ENCODE results near the gene COMMD7.
"Not testable (repeated sequence)": the region's sequence is repeated elsewhere in the genome, so short reads cannot be mapped to it uniquely, and the experiment has no call there.

COMMD7 gene

GRCh38 chr20:32727683-32728082, 15.6 kb downstream of the COMMD7 start:
- no peak for DNase-seq

GRCh38 chr20:32718749-32719348, 24.4 kb downstream of the COMMD7 start:
- DNase-seq = no peak

GRCh38 chr20:32711346-32711745, 31.9 kb downstream of the COMMD7 start:
- no peak for DNase-seq

- no peak for DNase-seq
Measured at GRCh38 chr20:32709632-32710121, 33.6 kb downstream of the COMMD7 start.

- not testable (repeated sequence) for DNase-seq
Measured at GRCh38 chr20:32709029-32709631, 34.1 kb downstream of the COMMD7 start.

- no peak for DNase-seq
Measured at GRCh38 chr20:32707691-32708581, 35.3 kb downstream of the COMMD7 start.

- no peak for DNase-seq
Measured at GRCh38 chr20:32706486-32706885, 36.8 kb downstream of the COMMD7 start.

- DNase-seq = no peak
Measured at GRCh38 chr20:32702706-32703425, 40.4 kb downstream of the COMMD7 start.

- DNase-seq = no peak
Measured at GRCh38 chr20:32697608-32698007, 45.7 kb downstream of the COMMD7 start.

GRCh38 chr20:32695089-32695488, 48.2 kb downstream of the COMMD7 start:
- no peak for DNase-seq

- DNase-seq = not testable (repeated sequence)
Measured at GRCh38 chr20:32688966-32689365, 54.3 kb downstream of the COMMD7 start.

- DNase-seq = no peak
Measured at GRCh38 chr20:32687180-32687532, 56.1 kb downstream of the COMMD7 start.

GRCh38 chr20:32686530-32687179, 56.6 kb downstream of the COMMD7 start:
- no peak for DNase-seq

- no peak for DNase-seq
Measured at GRCh38 chr20:32685541-32686529, 57.4 kb downstream of the COMMD7 start.

- no peak for DNase-seq
Measured at GRCh38 chr20:32682508-32682987, 60.7 kb downstream of the COMMD7 start.

- DNase-seq = peak; percentile 13
Measured at GRCh38 chr20:32681175-32682084, 61.8 kb downstream of the COMMD7 start.

- DNase-seq = no peak
Measured at GRCh38 chr20:32680544-32681174, 62.6 kb downstream of the COMMD7 start.

GRCh38 chr20:32678948-32679347, 64.3 kb downstream of the COMMD7 start:
- DNase-seq = no peak

- DNase-seq = no peak
Measured at GRCh38 chr20:32675223-32675975, 67.9 kb downstream of the COMMD7 start.

All from activated CD4-positive, alpha-beta T cell treated with anti-CD3 and anti-CD28 coated beads, Interleukin-10, Interleukin-2, amounts not matched to agents 100 ng/mL and 50 ng/mL, durations not matched to agents 16 hours and 8 hours (primary cell).